Smooth muscle cell (in vitro differentiated cells): ENCODE results near the gene KCNK3. TPM values are rescaled to one million over a fixed set of nuclear protein-coding genes. Genes with fewer than 3 reads are reported as not detected.

ENCODE experiments used
- DNase-seq: peaks from one replicate; lab custom pipeline; 2025; ENCODE audit not compliant: unreplicated experiment; lab: John Stamatoyannopoulos, UW
- H2AFZ ChIP-seq: fragments of 200-600 bp; sonication (generic); 2 replicates; pipeline ENCODE4 v1.6.0; 2016; ENCODE audit warnings: antibody characterized with exemption, low read depth, mild to moderate bottlenecking
- H3F3A ChIP-seq: fragments of 200-600 bp; sonication (generic); 2 replicates; pipeline ENCODE4 v1.6.0; 2017; ENCODE audit warnings: antibody characterized with exemption, low read depth
- H3K27ac ChIP-seq: fragments of 200-600 bp; sonication (generic); 2 replicates; pipeline ENCODE4 v1.5.1; 2016; ENCODE audit warnings: low read depth, mild to moderate bottlenecking
- H3K27me3 ChIP-seq: fragments of 200-600 bp; sonication (generic); 2 replicates; pipeline ENCODE4 v1.6.1; 2016; ENCODE audit warnings: low read depth, mild to moderate bottlenecking
- H3K36me3 ChIP-seq: fragments of 200-600 bp; sonication (generic); 2 replicates; pipeline ENCODE4 v1.5.1; 2016; ENCODE audit warnings: low read depth
- H3K4me1 ChIP-seq: fragments of 200-600 bp; sonication (generic); 2 replicates; pipeline ENCODE4 v1.5.1; 2016; ENCODE audit warnings: low read depth
- H3K4me2 ChIP-seq: fragments of 200-600 bp; sonication (generic); 2 replicates; pipeline ENCODE4 v1.6.0; 2016; ENCODE audit warnings: mild to moderate bottlenecking
- H3K4me3 ChIP-seq: fragments of 200-600 bp; sonication (generic); 2 replicates; pipeline ENCODE4 v1.5.1; 2016; ENCODE audit warnings: mild to moderate bottlenecking
- H3K79me2 ChIP-seq: fragments of 200-600 bp; sonication (generic); 2 replicates; pipeline ENCODE4 v1.6.0; 2016; ENCODE audit warnings: low read depth, mild to moderate bottlenecking
- H3K9ac ChIP-seq: fragments of 200-600 bp; sonication (generic); 2 replicates; pipeline ENCODE4 v1.6.0; 2016; ENCODE audit warnings: low read depth
- H3K9me3 ChIP-seq: fragments of 200-600 bp; sonication (generic); replicated peaks from 2 replicates; pipeline ENCODE4 v1.5.1; 2016; ENCODE audit warnings: low read depth
- H4K20me1 ChIP-seq: fragments of 200-600 bp; sonication (generic); 2 replicates; pipeline ENCODE4 v1.6.0; 2016; ENCODE audit warnings: low read depth
- CTCF ChIP-seq: fragments of 200-600 bp; sonication (generic); IDR thresholded peaks from 2 replicates; pipeline ENCODE4 v1.5.1; 2017; ENCODE audit warnings: borderline replicate concordance, mild to moderate bottlenecking, antibody characterized with exemption; ENCODE audit not compliant: insufficient read depth, poor library complexity, severe bottlenecking
- WGBS: methylation state at CpG from one replicate; pipeline ENCODE4 v1.1.7; 2016; ENCODE audit warnings: low lambda C conversion rate; 5-methylcytosine and 5-hydroxymethylcytosine counted together
- polyA plus RNA-seq: library from polyadenylated mRNA; unstranded; fragments of >200 nt; fragmentation: Nextera tagmentation; extraction: Ambion mirVana; gene quantifications from 2 replicates; pipeline ENCODE4 v1.2.1, GENCODE V29; 2016
- total RNA-seq: library from RNA; depleted of rRNA; stranded (reverse); fragments of >200 nt; gene quantifications from 2 replicates; pipeline ENCODE4 v1.2.3, GENCODE V29; 2014

The KCNK3 gene
- total and polyA plus RNA-seq, 2 experiments from 2014 or later, result 1.1 to 7.5 TPM

- WGBS, result 58% methylated on average over 3 of the region's 3 CpGs
- no peaks in the 10 kb centered on the region for H3K27me3 ChIP-seq
- H3F3A ChIP-seq, result no peaks in the 10 kb centered on the region
- H4K20me1 ChIP-seq, result no peaks in the 10 kb centered on the region
- H3K4me3 ChIP-seq, result no peak overlapping the region
- no peak for TF ChIP-seq CTCF
- H3K79me2 ChIP-seq, result peaks cover 4% of the 10 kb centered on the region
- H3K4me2 ChIP-seq, result no peak overlapping the region
- no peak overlapping the region for H2AFZ ChIP-seq
- no peak overlapping the region for H3K9ac ChIP-seq
- no peak overlapping the region for H3K27ac ChIP-seq
- no peak for DNase-seq
- no peaks in the 10 kb centered on the region for H3K36me3 ChIP-seq
- peaks cover 4% of the 10 kb centered on the region for H3K4me1 ChIP-seq
- no peaks in the 10 kb centered on the region for H3K9me3 ChIP-seq
These were observed 9.5 kb downstream of the KCNK3 start for GRCh38 chr2:26702025-26702424.

- no peaks in the 10 kb centered on the region for H3K27me3 ChIP-seq
- no peak for DNase-seq
- TF ChIP-seq CTCF, result no peak
- 65% methylated on average over 7 of the region's 7 CpGs for WGBS
- H3K9ac ChIP-seq, result no peak overlapping the region
- H3K9me3 ChIP-seq, result no peaks in the 10 kb centered on the region
- no peaks in the 10 kb centered on the region for H3K36me3 ChIP-seq
- H3K4me3 ChIP-seq, result no peak overlapping the region
- no peaks in the 10 kb centered on the region for H3K79me2 ChIP-seq
- no peaks in the 10 kb centered on the region for H3F3A ChIP-seq
- peak overlapping the region; percentile 47 for H3K27ac ChIP-seq
- no peaks in the 10 kb centered on the region for H4K20me1 ChIP-seq
- peak overlapping the region; percentile 13 for H3K4me2 ChIP-seq
- no peak overlapping the region for H2AFZ ChIP-seq
- peaks cover 10% of the 10 kb centered on the region for H3K4me1 ChIP-seq
These were observed 12.0 kb downstream of the KCNK3 start for GRCh38 chr2:26704441-26704977.

- no peaks in the 10 kb centered on the region for H3K79me2 ChIP-seq
- no peak overlapping the region for H3K4me3 ChIP-seq
- 94% methylated on average over 5 of the region's 5 CpGs for WGBS
- H4K20me1 ChIP-seq, result no peaks in the 10 kb centered on the region
- H3K36me3 ChIP-seq, result no peaks in the 10 kb centered on the region
- no peak for TF ChIP-seq CTCF
- H2AFZ ChIP-seq, result no peak overlapping the region
- no peak for DNase-seq
- H3K4me1 ChIP-seq, result peaks cover 15% of the 10 kb centered on the region
- no peak overlapping the region for H3K9ac ChIP-seq
- H3K27me3 ChIP-seq, result no peaks in the 10 kb centered on the region
- H3K27ac ChIP-seq, result peak overlapping the region; percentile 47
- no peaks in the 10 kb centered on the region for H3K9me3 ChIP-seq
- no peak overlapping the region for H3K4me2 ChIP-seq
- no peaks in the 10 kb centered on the region for H3F3A ChIP-seq
These were observed 12.6 kb downstream of the KCNK3 start for GRCh38 chr2:26705126-26705525.

GRCh38 chr2:26706093-26706492 lies 13.6 kb downstream of the KCNK3 start:
- WGBS, result 86% methylated on average over 3 of the region's 3 CpGs
- H3K79me2 ChIP-seq, result no peaks in the 10 kb centered on the region
- H2AFZ ChIP-seq, result no peak overlapping the region
- H3K27ac ChIP-seq, result no peak overlapping the region
- H3K4me3 ChIP-seq, result no peak overlapping the region
- no peaks in the 10 kb centered on the region for H3F3A ChIP-seq
- no peak for TF ChIP-seq CTCF
- H4K20me1 ChIP-seq, result no peaks in the 10 kb centered on the region
- no peaks in the 10 kb centered on the region for H3K27me3 ChIP-seq
- peaks cover 18% of the 10 kb centered on the region for H3K4me1 ChIP-seq
- H3K4me2 ChIP-seq, result no peak overlapping the region
- no peaks in the 10 kb centered on the region for H3K36me3 ChIP-seq
- no peaks in the 10 kb centered on the region for H3K9me3 ChIP-seq
- no peak for DNase-seq
- no peak overlapping the region for H3K9ac ChIP-seq
